ENCODE measurements around the gene TMEM120B.
"Not testable (repeated sequence)": the region's sequence is repeated elsewhere in the genome, so short reads cannot be mapped to it uniquely, and the experiment has no call there.

Gene TMEM120B

GRCh38 chr12:121715055-121715454, 2.5 kb downstream of the TMEM120B start:
- H3K9me3 Mint-ChIP-seq; intact Hi-C loops (cut with micrococcal nuclease); H3K36me3 Mint-ChIP-seq (ENCODE audit: low read depth); H3K27me3 Mint-ChIP-seq; H3K4me3 Mint-ChIP-seq; H3K27ac Mint-ChIP-seq: not testable (repeated sequence)
- peaks cover 20% of the 10 kb centered on the region for H3K4me1 Mint-ChIP-seq (ENCODE audit: low read depth)

- Mint-ChIP-seq H3K4me3 (no peak overlapping the region), H3K27ac (no peak overlapping the region), H3K9me3 (no peaks in the 10 kb centered on the region), H3K36me3 (ENCODE audit: low read depth) (peaks cover 8% of the 10 kb centered on the region), H3K27me3 (peaks cover 1% of the 10 kb centered on the region), H3K4me1 (ENCODE audit: low read depth) (peaks cover 20% of the 10 kb centered on the region)
- intact Hi-C loops (cut with micrococcal nuclease): no loop called here
Measured at GRCh38 chr12:121715862-121716435, 3.4 kb downstream of the TMEM120B start.

GRCh38 chr12:121717041-121717699, 4.6 kb downstream of the TMEM120B start:
- Mint-ChIP-seq H3K9me3 (no peaks in the 10 kb centered on the region), H3K27me3 (peaks cover 1% of the 10 kb centered on the region), H3K36me3 (ENCODE audit: low read depth) (peaks cover 5% of the 10 kb centered on the region), H3K4me3 (no peak overlapping the region), H3K4me1 (ENCODE audit: low read depth) (peaks cover 14% of the 10 kb centered on the region), H3K27ac (no peak overlapping the region)
- intact Hi-C loops (cut with micrococcal nuclease): no loop called here

- Mint-ChIP-seq H3K36me3 (ENCODE audit: low read depth) (no peaks in the 10 kb centered on the region), H3K27me3 (no peaks in the 10 kb centered on the region), H3K27ac (no peak overlapping the region), H3K4me3 (no peak overlapping the region), H3K9me3 (no peaks in the 10 kb centered on the region), H3K4me1 (ENCODE audit: low read depth) (peaks cover 5% of the 10 kb centered on the region)
- intact Hi-C loops (cut with micrococcal nuclease): no loop called here
Measured at GRCh38 chr12:121718653-121719239, 6.2 kb downstream of the TMEM120B start.

GRCh38 chr12:121719926-121720414, 7.4 kb downstream of the TMEM120B start:
- intact Hi-C loops (cut with micrococcal nuclease): no loop called here
- no peak overlapping the region for H3K4me3 Mint-ChIP-seq
- H3K27ac Mint-ChIP-seq: no peak overlapping the region
- no peaks in the 10 kb centered on the region for H3K36me3 Mint-ChIP-seq (ENCODE audit: low read depth)
- no peaks in the 10 kb centered on the region for H3K9me3 Mint-ChIP-seq
- H3K4me1 Mint-ChIP-seq (ENCODE audit: low read depth): no peaks in the 10 kb centered on the region
- H3K27me3 Mint-ChIP-seq: no peaks in the 10 kb centered on the region

GRCh38 chr12:121720762-121721161, 8.2 kb downstream of the TMEM120B start:
- no peaks in the 10 kb centered on the region for H3K9me3 Mint-ChIP-seq
- H3K36me3 Mint-ChIP-seq (ENCODE audit: low read depth): no peaks in the 10 kb centered on the region
- intact Hi-C loops (cut with micrococcal nuclease): no loop called here
- no peaks in the 10 kb centered on the region for H3K27me3 Mint-ChIP-seq
- no peak overlapping the region for H3K27ac Mint-ChIP-seq
- no peaks in the 10 kb centered on the region for H3K4me1 Mint-ChIP-seq (ENCODE audit: low read depth)
- H3K4me3 Mint-ChIP-seq: no peak overlapping the region

- H3K27me3 Mint-ChIP-seq: no peaks in the 10 kb centered on the region
- no peak overlapping the region for H3K27ac Mint-ChIP-seq
- no peaks in the 10 kb centered on the region for H3K9me3 Mint-ChIP-seq
- H3K4me3 Mint-ChIP-seq: no peak overlapping the region
- H3K4me1 Mint-ChIP-seq (ENCODE audit: low read depth): no peaks in the 10 kb centered on the region
- intact Hi-C loops (cut with micrococcal nuclease): no loop called here
- H3K36me3 Mint-ChIP-seq (ENCODE audit: low read depth): no peaks in the 10 kb centered on the region
Measured at GRCh38 chr12:121722511-121722910, 10.0 kb downstream of the TMEM120B start.

GRCh38 chr12:121723200-121723599, 10.6 kb downstream of the TMEM120B start:
- Mint-ChIP-seq H3K36me3 (ENCODE audit: low read depth) (no peaks in the 10 kb centered on the region), H3K9me3 (no peaks in the 10 kb centered on the region), H3K27me3 (no peaks in the 10 kb centered on the region), H3K27ac (no peak overlapping the region), H3K4me3 (no peak overlapping the region), H3K4me1 (ENCODE audit: low read depth) (no peaks in the 10 kb centered on the region)
- intact Hi-C loops (cut with micrococcal nuclease): no loop called here

- intact Hi-C loops (cut with micrococcal nuclease): no loop called here
- Mint-ChIP-seq H3K9me3 (no peaks in the 10 kb centered on the region), H3K27me3 (no peaks in the 10 kb centered on the region), H3K4me3 (no peak overlapping the region), H3K27ac (no peak overlapping the region), H3K36me3 (ENCODE audit: low read depth) (no peaks in the 10 kb centered on the region), H3K4me1 (ENCODE audit: low read depth) (no peaks in the 10 kb centered on the region)
Measured at GRCh38 chr12:121724925-121725324, 12.4 kb downstream of the TMEM120B start.

GRCh38 chr12:121725423-121725822, 12.9 kb downstream of the TMEM120B start:
- H3K36me3 Mint-ChIP-seq (ENCODE audit: low read depth): no peaks in the 10 kb centered on the region
- H3K4me3 Mint-ChIP-seq: no peak overlapping the region

GRCh38 chr12:121729021-121729420, 16.5 kb downstream of the TMEM120B start:
- no peak overlapping the region for H3K27ac Mint-ChIP-seq
- no peaks in the 10 kb centered on the region for H3K9me3 Mint-ChIP-seq
- no peaks in the 10 kb centered on the region for H3K27me3 Mint-ChIP-seq
- H3K4me1 Mint-ChIP-seq (ENCODE audit: low read depth): peaks cover 3% of the 10 kb centered on the region
- H3K4me3 Mint-ChIP-seq: no peak overlapping the region
- H3K36me3 Mint-ChIP-seq (ENCODE audit: low read depth): no peaks in the 10 kb centered on the region
- intact Hi-C loops (cut with micrococcal nuclease): no loop called here

More at GRCh38 chr12:121725423-121725822, 12.9 kb downstream of the TMEM120B start:
- H3K27me3 Mint-ChIP-seq: no peaks in the 10 kb centered on the region
- intact Hi-C loops (cut with micrococcal nuclease): no loop called here
- H3K27ac Mint-ChIP-seq: no peak overlapping the region
- H3K9me3 Mint-ChIP-seq: no peaks in the 10 kb centered on the region
- no peaks in the 10 kb centered on the region for H3K4me1 Mint-ChIP-seq (ENCODE audit: low read depth)

- intact Hi-C loops (cut with micrococcal nuclease): no loop called here
- Mint-ChIP-seq H3K4me3 (no peak overlapping the region), H3K36me3 (ENCODE audit: low read depth) (no peaks in the 10 kb centered on the region), H3K9me3 (no peaks in the 10 kb centered on the region), H3K27ac (no peak overlapping the region), H3K27me3 (no peaks in the 10 kb centered on the region), H3K4me1 (ENCODE audit: low read depth) (peaks cover 7% of the 10 kb centered on the region)
Measured at GRCh38 chr12:121731473-121731872, 18.9 kb downstream of the TMEM120B start.

GRCh38 chr12:121733849-121734248, 21.3 kb downstream of the TMEM120B start:
- H3K9me3 Mint-ChIP-seq: no peaks in the 10 kb centered on the region

GRCh38 chr12:121738340-121738858, 25.8 kb downstream of the TMEM120B start:
- Mint-ChIP-seq H3K36me3 (ENCODE audit: low read depth) (no peaks in the 10 kb centered on the region), H3K27me3 (no peaks in the 10 kb centered on the region), H3K4me3 (no peak overlapping the region), H3K4me1 (ENCODE audit: low read depth) (peaks cover 31% of the 10 kb centered on the region), H3K27ac (no peak overlapping the region), H3K9me3 (no peaks in the 10 kb centered on the region)
- intact Hi-C loops (cut with micrococcal nuclease): no loop called here

More at GRCh38 chr12:121733849-121734248, 21.3 kb downstream of the TMEM120B start:
- Mint-ChIP-seq H3K27ac (peak overlapping the region; percentile 32), H3K27me3 (no peaks in the 10 kb centered on the region), H3K4me1 (ENCODE audit: low read depth) (peaks cover 18% of the 10 kb centered on the region), H3K36me3 (ENCODE audit: low read depth) (no peaks in the 10 kb centered on the region), H3K4me3 (no peak overlapping the region)
- intact Hi-C loops (cut with micrococcal nuclease): no loop called here
